ELR (cell line): Measurements from ENCODE around the gene LMOD3.

Source experiments
- DNase-seq: peaks from one replicate; pipeline ENCODE4 v3.0.0-alpha.2; 2015; ENCODE audit warnings: low read depth

LMOD3 gene

DNA sequence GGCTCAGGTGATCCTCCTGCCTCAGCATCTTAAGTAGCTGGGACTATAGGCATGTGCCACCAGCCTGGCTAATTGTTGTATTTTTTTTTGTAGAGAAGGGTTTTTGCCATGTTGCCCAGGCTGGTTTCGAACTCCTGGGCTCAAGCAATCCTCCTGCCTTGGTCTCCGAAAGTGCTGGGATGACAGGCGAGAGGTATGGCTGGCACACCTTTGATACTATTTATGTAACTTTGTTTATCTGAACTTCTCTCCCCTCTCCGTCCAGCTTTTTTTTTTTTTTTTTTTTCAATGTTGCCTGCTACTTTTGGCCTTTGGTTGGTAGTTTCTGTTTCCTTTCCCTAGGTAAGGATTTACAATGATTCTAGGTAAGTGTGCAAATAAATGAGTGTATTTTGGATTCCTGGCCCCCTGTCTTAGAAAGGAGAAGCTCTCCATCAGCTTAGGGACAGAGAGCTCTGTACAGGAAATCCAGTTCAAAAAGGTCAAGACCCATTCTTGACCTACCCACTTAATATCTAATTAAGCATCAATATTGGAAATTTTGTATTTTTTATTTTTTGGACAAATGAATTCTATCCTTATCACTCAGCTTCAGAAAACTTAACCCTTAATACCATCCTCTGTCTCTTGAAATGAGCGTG, 30.9 kb downstream of the LMOD3 start:
- no peak for DNase-seq

GRCh38 chr3:69090021-69090420, 32.4 kb downstream of the LMOD3 start:
- DNase-seq, result peak; percentile 86

- DNase-seq, result peak; percentile 67
These were observed 34.3 kb downstream of the LMOD3 start for GRCh38 chr3:69088063-69088462.

- no peak for DNase-seq
These were observed 35.2 kb downstream of the LMOD3 start for GRCh38 chr3:69087030-69087791.

DNA sequence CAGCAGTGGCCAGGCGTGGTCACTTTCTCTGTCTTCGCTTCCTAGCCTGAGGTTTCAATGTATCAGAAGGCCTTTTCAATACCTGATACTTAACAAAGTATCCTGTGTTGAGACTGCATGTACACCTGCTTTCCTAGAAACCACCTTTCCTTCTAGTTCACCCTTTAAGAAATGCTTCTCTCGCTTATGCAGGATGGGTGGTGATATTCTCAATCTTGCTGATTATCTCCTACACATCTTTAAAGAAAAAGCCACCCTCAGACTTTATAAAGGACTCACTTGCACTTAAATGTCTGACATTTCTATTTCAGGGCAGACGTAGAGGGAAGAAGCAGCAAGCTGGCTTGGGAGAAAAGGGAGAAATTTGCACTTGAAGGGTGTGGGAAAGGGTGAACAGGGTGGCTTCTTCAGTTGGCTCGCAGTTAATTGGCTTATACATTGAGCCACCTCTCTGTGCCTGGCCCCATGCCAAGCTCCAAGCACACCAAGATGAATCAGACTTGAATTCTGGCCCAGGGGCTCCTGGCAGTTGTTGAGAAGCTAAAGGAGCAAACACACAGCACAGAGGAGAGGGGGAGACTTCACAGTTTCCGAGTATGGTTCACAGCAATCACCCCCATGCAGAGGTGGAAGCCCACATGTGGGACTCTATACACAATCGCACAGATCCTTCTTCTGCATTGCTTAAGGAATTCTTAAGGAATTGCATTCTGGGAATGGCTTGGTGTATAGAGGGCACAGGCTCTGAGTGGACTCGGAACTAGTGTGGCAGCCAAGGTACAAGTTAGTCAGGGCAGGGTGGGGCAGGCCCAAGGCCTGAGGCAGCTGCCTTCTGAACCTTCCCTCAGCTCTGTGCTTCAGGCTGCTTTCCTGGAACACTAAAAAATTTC, 36.3 kb downstream of the LMOD3 start:
- DNase-seq, result peak; percentile 92

- DNase-seq, result peak; percentile 43
These were observed 37.1 kb downstream of the LMOD3 start for GRCh38 chr3:69085168-69085832.

DNA sequence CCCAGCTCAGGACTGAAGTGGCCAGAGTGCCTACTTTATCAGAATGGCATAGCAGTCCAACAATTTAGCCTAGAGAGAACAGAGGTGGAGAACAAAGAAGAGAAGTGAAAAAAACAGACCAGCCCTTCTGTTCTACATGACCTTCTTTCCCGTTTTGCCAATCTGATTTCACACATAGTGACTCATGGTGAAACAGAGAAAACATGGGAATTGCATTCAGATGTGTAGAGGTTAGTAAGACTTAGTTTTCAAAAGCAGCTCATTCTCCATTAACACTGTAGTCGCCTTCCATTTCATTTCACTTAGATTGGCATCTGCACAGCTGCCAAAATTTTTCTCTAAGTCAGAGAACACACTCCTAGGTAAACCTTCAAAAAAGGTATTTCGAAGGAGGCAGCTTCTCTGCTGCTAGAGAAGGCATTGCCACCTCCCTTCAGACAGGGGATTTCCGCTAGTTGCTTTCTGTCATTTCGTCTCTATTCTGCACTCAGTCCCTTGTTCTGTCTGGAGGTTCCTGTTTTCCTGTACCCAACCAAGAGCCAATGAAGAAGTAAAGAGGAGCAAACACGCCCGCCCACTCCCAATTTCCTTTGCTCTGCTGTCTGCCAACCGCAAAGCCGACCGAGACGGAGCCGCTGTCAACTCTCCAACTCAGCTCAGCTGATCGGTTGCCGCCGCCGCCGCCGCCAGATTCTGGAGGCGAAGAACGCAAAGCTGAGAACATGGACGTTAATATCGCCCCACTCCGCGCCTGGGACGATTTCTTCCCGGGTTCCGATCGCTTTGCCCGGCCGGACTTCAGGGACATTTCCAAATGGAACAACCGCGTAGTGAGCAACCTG, 37.8 kb downstream of the LMOD3 start, which contains the start of gene ARL6IP5:
Gene ARL6IP5, plus strand, starts transcription at position 612 of the 842 bp plus-strand sequence. Its CDS starts 111 bp downstream, at position 723.
- peak; percentile 93 for DNase-seq

- peak; percentile 77 for DNase-seq
These were observed 39.6 kb downstream of the LMOD3 start for GRCh38 chr3:69082805-69083204.

GRCh38 chr3:69082361-69082760, 40.0 kb downstream of the LMOD3 start:
- DNase-seq, result peak; percentile 32

GRCh38 chr3:69081583-69082262, 40.7 kb downstream of the LMOD3 start:
- DNase-seq, result peak; percentile 43

DNA sequence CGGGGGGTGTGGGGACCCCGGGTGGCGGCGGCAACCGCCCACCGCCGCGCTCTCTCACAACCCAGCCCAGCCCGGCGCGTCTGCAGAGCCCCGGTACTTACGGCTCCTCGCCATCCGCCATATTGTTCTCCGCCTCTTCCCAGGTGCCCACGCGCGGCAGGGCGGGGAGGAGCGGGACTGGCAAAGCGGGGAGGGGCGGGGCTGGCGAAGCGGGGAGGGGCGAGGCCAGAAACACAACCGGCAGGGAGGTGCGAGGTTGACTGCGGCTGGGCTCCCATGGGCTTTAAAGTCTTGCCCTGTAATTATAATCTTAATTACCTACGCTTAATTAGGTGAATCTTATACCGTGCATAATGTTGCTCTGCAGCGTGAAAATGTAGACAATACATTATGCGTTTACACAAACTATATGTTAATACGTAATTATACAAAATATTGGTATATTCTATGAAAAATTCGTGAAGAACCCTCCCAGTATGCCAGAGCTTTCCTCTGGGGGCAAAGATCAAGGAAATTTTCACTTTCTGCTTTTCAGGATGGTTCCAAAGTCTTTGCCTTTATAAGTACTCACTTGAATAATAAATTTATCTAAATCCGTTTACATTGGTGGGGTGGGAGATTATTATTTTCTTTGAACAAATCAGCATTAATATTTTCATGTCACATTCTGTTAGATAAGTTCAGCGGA, 42.0 kb downstream of the LMOD3 start, which contains the start of gene UBA3:
Gene UBA3, minus strand, starts transcription at position 133 of the 688 bp plus-strand sequence. Its CDS starts 12 bp downstream, at position 121.
- DNase-seq, result peak; percentile 90

- DNase-seq, result peak; percentile 33
These were observed 42.9 kb downstream of the LMOD3 start for GRCh38 chr3:69079269-69080159.

GRCh38 chr3:69072928-69073327, 49.5 kb downstream of the LMOD3 start:
- DNase-seq, result no peak

GRCh38 chr3:69066121-69066520, 56.3 kb downstream of the LMOD3 start:
- DNase-seq, result no peak

GRCh38 chr3:69065318-69065964, 57.0 kb downstream of the LMOD3 start:
- no peak for DNase-seq

DNA sequence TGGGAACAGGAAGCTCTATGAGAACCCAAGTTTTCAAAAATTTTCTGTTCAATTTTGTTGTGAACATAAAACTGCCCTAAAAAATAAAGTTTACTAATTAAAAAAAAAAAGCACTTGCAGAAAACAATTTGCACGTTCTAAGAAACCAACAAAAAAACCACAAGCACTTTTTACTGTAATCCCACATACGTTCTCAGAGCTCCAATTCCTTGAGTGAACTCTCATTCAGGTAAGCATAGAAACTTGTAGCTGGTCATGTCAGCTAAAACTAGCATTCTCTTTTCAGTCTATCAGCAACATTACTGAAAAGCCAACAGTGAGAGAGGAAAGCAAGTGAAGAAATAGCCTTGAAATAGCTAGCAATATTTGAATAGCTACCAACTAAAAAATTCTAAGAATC, 58.8 kb downstream of the LMOD3 start:
- no peak for DNase-seq

DNA sequence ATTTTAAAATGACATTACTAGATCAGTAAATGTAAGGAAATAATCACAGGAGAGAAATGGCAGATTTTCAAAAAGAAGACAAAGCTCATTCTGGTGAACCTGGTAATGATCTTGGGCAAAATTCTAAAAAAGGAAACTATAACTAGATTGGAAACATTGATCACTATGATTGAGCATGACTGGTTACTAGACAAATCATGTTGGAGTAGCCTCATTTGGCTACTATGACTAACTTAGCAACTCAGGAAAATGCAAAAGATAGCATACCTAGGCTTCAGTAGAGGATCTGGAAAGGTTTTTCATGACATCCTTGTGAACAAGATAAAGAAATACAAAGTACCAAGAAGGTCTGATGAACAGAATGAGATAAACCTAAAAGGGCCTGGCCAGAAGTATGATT, 62.7 kb downstream of the LMOD3 start:
- no peak for DNase-seq

- DNase-seq, result no peak
These were observed 63.5 kb downstream of the LMOD3 start for GRCh38 chr3:69058947-69059224.
